Breast epithelium (tissue), 3 donors: ENCODE results near the gene TMC5.

Experiments
- POLR2A ChIP-seq: fragments of 450-650 bp; IDR thresholded peaks from one replicate; pipeline ENCODE4 v1.6.1; 2016; ENCODE audit warnings: antibody characterized with exemption, mild to moderate bottlenecking, moderate library complexity
- POLR2AphosphoS5 ChIP-seq, 3 donors: sonication (generic); formaldehyde crosslinking; IDR thresholded peaks; one replicate each; pipeline ENCODE4 v1.6.1; 2017; ENCODE audit warnings: antibody characterized with exemption in 3 of 3
- TF ChIP-seq, protein P1 (sequence below), 3 donors: fragments of 450-650 bp; IDR thresholded peaks; one replicate each; pipeline ENCODE4 v1.5.1; 2016 to 2017; ENCODE audit warnings: antibody characterized with exemption in 3 of 3, mild to moderate bottlenecking in 3 of 3, moderate library complexity in 3 of 3

DNA sequence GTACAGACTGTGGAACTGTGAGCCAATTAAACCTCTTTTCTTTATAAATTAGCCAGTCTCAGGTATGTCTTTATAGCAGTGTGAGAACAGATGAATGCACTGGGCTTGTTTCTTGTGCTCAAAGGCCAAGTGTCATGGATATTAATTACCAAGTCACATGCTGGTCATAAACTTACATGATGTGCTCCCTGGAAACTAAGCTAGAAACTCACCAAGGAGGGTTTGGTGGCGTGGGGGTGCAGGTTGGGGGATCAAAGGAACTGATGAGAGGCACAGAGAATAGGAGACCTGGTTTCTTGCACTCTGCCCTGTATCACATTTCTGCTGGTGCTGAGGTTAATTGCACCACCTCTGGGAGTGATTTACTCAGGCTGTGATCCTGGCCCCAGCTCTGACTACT lies 31.2 kb upstream of the TMC5 start:
- TF ChIP-seq, protein P1, sequence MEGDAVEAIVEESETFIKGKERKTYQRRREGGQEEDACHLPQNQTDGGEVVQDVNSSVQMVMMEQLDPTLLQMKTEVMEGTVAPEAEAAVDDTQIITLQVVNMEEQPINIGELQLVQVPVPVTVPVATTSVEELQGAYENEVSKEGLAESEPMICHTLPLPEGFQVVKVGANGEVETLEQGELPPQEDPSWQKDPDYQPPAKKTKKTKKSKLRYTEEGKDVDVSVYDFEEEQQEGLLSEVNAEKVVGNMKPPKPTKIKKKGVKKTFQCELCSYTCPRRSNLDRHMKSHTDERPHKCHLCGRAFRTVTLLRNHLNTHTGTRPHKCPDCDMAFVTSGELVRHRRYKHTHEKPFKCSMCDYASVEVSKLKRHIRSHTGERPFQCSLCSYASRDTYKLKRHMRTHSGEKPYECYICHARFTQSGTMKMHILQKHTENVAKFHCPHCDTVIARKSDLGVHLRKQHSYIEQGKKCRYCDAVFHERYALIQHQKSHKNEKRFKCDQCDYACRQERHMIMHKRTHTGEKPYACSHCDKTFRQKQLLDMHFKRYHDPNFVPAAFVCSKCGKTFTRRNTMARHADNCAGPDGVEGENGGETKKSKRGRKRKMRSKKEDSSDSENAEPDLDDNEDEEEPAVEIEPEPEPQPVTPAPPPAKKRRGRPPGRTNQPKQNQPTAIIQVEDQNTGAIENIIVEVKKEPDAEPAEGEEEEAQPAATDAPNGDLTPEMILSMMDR (IDR thresholded peaks at IDR 0.05): no peak
- no peak for TF ChIP-seq POLR2A
- no peak for TF ChIP-seq POLR2AphosphoS5 (IDR thresholded peaks at IDR 0.05)
